PFSK-1 (cell line): ENCODE measurements around the gene SETD1B.

Experiments used
- POLR2AphosphoS5 ChIP-seq: IDR thresholded peaks from 2 replicates; pipeline ENCODE4 v1.6.1; 2012; ENCODE audit warnings: low read depth, mild to moderate bottlenecking, control low read depth, low read length, moderate library complexity
- REST ChIP-seq, 2 experiments: IDR thresholded peaks; 2 replicates each; pipeline versions ENCODE4 v1.6.1 to v1.8.0; 2011 to 2012; ENCODE audit warnings: low read depth in 2 of 2, low read length in 2 of 2, control low read depth in 1 of 2, inconsistent platforms in 1 of 2, mild to moderate bottlenecking in 1 of 2, moderate library complexity in 1 of 2; ENCODE audit not compliant: insufficient read depth in 1 of 2
- SIN3A ChIP-seq: IDR thresholded peaks from 2 replicates; pipeline ENCODE4 v1.6.1; 2012; ENCODE audit warnings: mild to moderate bottlenecking, low read length, moderate library complexity, borderline replicate concordance; ENCODE audit not compliant: insufficient read depth

GRCh38 chr12:121802485-121802842 lies 1.3 kb upstream of the SETD1B start:
- no peak for TF ChIP-seq POLR2AphosphoS5
- no peak for TF ChIP-seq SIN3A
- TF ChIP-seq REST (IDR thresholded peaks at IDR 0.05; ENCODE audit: insufficient read depth in 1 of 2, low read depth in 2 of 2, low read length in 2 of 2) = no peak
